ENCODE data around the gene B3GNT5. TPM values are rescaled to one million over a fixed set of nuclear protein-coding genes. Genes with fewer than 3 reads are reported as not detected.

Gene B3GNT5
- total RNA-seq, 1 experiment from 2014 or later = 52.6 TPM

DNA sequence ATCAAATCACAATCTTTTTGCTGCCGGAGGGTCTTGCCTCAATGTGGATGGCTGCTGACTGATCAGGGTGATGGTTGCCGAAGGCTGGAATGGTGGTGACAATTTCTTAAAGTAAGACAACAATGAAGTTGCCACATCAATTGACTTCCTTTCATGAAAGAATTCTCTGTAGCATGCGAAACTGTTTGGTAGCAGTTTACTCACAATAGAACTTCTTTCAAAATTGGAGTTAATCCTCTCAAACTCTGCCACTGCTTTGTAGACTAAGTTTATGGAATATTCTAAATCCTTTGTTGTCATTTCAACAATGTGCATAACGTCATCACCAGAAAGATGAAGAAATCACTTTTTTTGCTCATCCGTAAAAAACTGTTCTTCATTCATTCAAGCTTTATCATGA is 65.8 kb downstream of the B3GNT5 start:
- DNase-seq (ENCODE audit: low read depth) = no peak

DNA sequence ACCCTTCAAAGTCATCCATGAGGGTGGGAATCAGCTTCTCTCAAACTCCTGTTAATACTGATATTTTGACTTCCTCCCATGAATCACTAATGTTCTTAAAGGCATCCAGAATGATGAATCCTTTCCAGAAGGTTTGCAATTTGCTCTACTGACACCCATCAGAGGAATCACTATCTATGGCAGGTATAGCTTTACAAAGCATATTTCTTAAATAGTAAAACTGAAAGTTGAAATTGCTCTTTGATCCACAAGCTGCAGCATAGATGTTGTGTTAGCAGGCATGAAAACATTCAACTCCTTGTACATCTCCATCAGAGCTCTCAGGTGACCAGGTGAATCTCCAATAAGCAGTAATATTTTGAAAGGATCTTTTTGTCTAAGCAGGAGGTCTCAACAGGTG is 66.3 kb downstream of the B3GNT5 start:
- no peak for DNase-seq (ENCODE audit: low read depth)

Other genes starting within 250 kb of the B3GNT5 start
- 17.9 and 20.2 TPM in 2 replicates for gene MCCC1, start 153.8 kb upstream of the B3GNT5 start, total RNA-seq (2014; rRNA removed)
- gene LAMP3, start 90.5 kb upstream of the B3GNT5 start, total RNA-seq (2014; rRNA removed) = not detected in 2 replicates
- 0.13 and 0.23 TPM in 2 replicates for gene MCF2L2, start 175.4 kb downstream of the B3GNT5 start, total RNA-seq (2014; rRNA removed)

Measured in LHCN-M2 (cell line).